BLaER1 treated with 17β-estradiol and CSF1 and Interleukin-3, amounts not matched to agents 10 nM and 100 nM (cell line): ENCODE results near the gene C1QTNF1.

Experiments
- H3K27ac ChIP-seq, 11 experiments: shearing (Covaris generic); formaldehyde crosslinking; 2 replicates each; pipeline ENCODE4 v1.8.1; 2022
- H3K27me3 ChIP-seq, 11 experiments: shearing (Covaris generic); formaldehyde crosslinking; 2 replicates each; pipeline ENCODE4 v1.8.1; 2022
- H3K36me3 ChIP-seq, 11 experiments: shearing (Covaris generic); formaldehyde crosslinking; 2 replicates each; pipeline ENCODE4 v1.8.1; 2022
- H3K4me1 ChIP-seq, 10 experiments: shearing (Covaris generic); formaldehyde crosslinking; 2 replicates each; pipeline ENCODE4 v1.8.1; 2022
- H3K4me2 ChIP-seq, 11 experiments: shearing (Covaris generic); formaldehyde crosslinking; 2 replicates each; pipeline ENCODE4 v1.8.1; 2022
- H3K4me3 ChIP-seq, 10 experiments: shearing (Covaris generic); formaldehyde crosslinking; 2 replicates each; pipeline ENCODE4 v1.8.1; 2022
- H3K9ac ChIP-seq, 11 experiments: shearing (Covaris generic); formaldehyde crosslinking; 2 replicates each; pipeline ENCODE4 v1.8.1; 2022
- H3K9me3 ChIP-seq, 11 experiments: shearing (Covaris generic); formaldehyde crosslinking; replicated peaks in 1 of 11; 2 replicates each; pipeline ENCODE4 v1.8.1; 2022
- H4K20me1 ChIP-seq, 11 experiments: shearing (Covaris generic); formaldehyde crosslinking; 2 replicates each; pipeline ENCODE4 v1.8.1; 2022
- Cebpa-rat ChIP-seq, 11 experiments: shearing (Covaris generic); IDR thresholded peaks; 2 replicates each; pipeline ENCODE4 v1.8.1; 2022

Gene C1QTNF1

GRCh38 chr17:78996781-78997201, 27.2 kb upstream of the C1QTNF1 start:
- H3K4me2 ChIP-seq: no peak overlapping the region
- H3K9me3 ChIP-seq: no peaks in the 10 kb centered on the region
- no peak overlapping the region for H3K4me3 ChIP-seq
- H3K27me3 ChIP-seq: no peaks in the 10 kb centered on the region
- H3K9ac ChIP-seq: 0 out of 22 replicates have a peak overlapping the region, but pooled peaks of 2 of the 11 experiments have one; percentile 5 to 33
- no peak for TF ChIP-seq Cebpa-rat (IDR thresholded peaks at IDR 0.05)
- peaks cover 0 to 14% (median 0%) of the 10 kb centered on the region in 10 experiments; a peak in 3 of 20 replicates for H3K4me1 ChIP-seq
- no peak overlapping the region; a peak in 1 of 22 replicates for H3K27ac ChIP-seq
- peaks cover 80 to 100% (median 92%) of the 10 kb centered on the region in 11 experiments; a peak in 21 of 22 replicates for H4K20me1 ChIP-seq
- peaks cover 86 to 100% (median 94%) of the 10 kb centered on the region in 11 experiments for H3K36me3 ChIP-seq

- H3K27me3 ChIP-seq: no peaks in the 10 kb centered on the region
- H3K36me3 ChIP-seq: peaks cover 81 to 100% (median 93%) of the 10 kb centered on the region in 11 experiments
- no peak overlapping the region for H3K4me2 ChIP-seq
- no peak for TF ChIP-seq Cebpa-rat (IDR thresholded peaks at IDR 0.05)
- H3K4me3 ChIP-seq: no peak overlapping the region
- no peak overlapping the region for H3K9ac ChIP-seq
- H3K27ac ChIP-seq: no peak overlapping the region
- peaks cover 85 to 100% (median 97%) of the 10 kb centered on the region in 11 experiments; a peak in 21 of 22 replicates for H4K20me1 ChIP-seq
- H3K4me1 ChIP-seq: peaks cover 0 to 17% (median 0%) of the 10 kb centered on the region in 10 experiments; a peak in 5 of 20 replicates
- no peaks in the 10 kb centered on the region for H3K9me3 ChIP-seq
These were observed 26.7 kb upstream of the C1QTNF1 start for GRCh38 chr17:78997231-78997741.

DNA sequence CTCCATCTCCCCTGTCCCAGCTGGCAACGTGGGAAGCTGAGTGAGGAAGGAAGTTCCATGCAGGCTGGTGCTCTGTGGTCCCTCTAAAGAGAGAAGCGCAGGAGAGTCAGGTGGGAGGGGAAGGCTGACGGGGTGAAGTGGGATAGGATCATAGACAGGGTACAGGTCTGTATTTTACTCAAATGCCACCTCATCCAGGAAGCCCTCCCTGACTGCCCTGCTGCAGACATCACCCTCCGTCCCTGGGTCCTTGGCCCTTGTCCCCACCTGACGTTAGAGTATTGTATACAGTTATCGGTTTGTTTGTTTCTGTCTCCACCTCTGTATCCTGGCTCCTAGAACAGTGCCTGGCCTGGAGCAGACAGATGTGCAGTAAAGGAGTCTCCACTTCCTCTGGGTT, 26.1 kb upstream of the C1QTNF1 start:
- Histone ChIP-seq H3K9me3 (no peaks in the 10 kb centered on the region), H3K36me3 (peaks cover 77 to 100% (median 93%) of the 10 kb centered on the region in 11 experiments), H3K9ac (no peak overlapping the region), H3K4me3 (no peak overlapping the region), H4K20me1 (peaks cover 88 to 100% (median 99%) of the 10 kb centered on the region in 11 experiments; a peak in 21 of 22 replicates), H3K27ac (no peak overlapping the region), H3K4me2 (no peak overlapping the region), H3K27me3 (no peaks in the 10 kb centered on the region), H3K4me1 (peaks cover 0 to 20% (median 0%) of the 10 kb centered on the region in 10 experiments; a peak in 5 of 20 replicates)
- TF ChIP-seq Cebpa-rat (IDR thresholded peaks at IDR 0.05): no peak

- Histone ChIP-seq H3K4me1 (peaks cover 0 to 15% (median 0%) of the 10 kb centered on the region in 10 experiments; a peak in 4 of 20 replicates), H3K27me3 (no peaks in the 10 kb centered on the region), H3K9ac (peak overlapping the region in 1 of 11 experiments; percentile 34; a peak in 1 of 22 replicates), H3K9me3 (no peaks in the 10 kb centered on the region), H3K4me3 (no peak overlapping the region), H4K20me1 (peaks cover 89 to 100% (median 99%) of the 10 kb centered on the region in 11 experiments; a peak in 21 of 22 replicates), H3K27ac (no peak overlapping the region), H3K4me2 (no peak overlapping the region), H3K36me3 (peaks cover 76 to 100% (median 93%) of the 10 kb centered on the region in 11 experiments)
- no peak for TF ChIP-seq Cebpa-rat (IDR thresholded peaks at IDR 0.05)
These were observed 25.5 kb upstream of the C1QTNF1 start for GRCh38 chr17:78998311-78999055.

DNA sequence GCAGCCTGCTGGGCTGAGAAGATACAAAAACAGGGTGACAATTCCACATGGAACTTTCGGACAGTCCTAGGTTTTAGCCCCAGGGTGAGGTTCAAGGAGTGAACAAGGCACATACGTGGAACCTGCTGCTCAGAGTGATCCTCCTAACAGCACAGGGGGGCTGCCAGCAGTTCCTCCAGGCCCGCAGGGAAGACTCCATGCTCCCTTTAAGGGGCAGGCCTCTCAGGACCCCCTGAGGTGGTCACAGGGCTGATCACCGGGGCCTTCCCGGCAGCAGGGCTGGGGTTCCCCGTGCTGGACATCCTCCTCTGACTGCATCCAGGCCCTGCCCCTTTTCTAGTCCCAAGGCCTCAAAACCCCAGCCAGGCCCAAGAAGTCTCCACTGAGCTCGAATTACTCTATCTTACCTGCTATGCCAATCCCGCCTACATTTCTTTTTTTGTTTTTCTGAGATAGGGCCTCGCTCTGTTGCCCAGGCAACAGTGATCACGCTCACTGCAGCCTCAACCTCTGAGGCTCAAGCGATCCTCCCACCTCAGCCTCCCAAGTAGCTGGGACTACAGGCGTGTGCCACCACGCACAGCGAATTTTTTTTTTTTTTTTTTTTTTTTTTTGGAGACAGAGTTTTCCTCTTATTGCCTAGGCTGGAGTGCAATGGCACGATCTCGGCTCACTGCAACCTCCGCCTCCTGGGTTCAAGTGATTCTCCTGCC, 24.8 kb upstream of the C1QTNF1 start:
- H4K20me1 ChIP-seq: peaks cover 85 to 96% (median 94%) of the 10 kb centered on the region in 11 experiments; a peak in 21 of 22 replicates
- no peak overlapping the region for H3K4me3 ChIP-seq
- H3K9ac ChIP-seq: no peak overlapping the region; a peak in 1 of 22 replicates
- H3K36me3 ChIP-seq: peaks cover 69 to 95% (median 87%) of the 10 kb centered on the region in 11 experiments
- no peak overlapping the region; a peak in 1 of 22 replicates for H3K27ac ChIP-seq
- no peaks in the 10 kb centered on the region for H3K9me3 ChIP-seq
- no peaks in the 10 kb centered on the region for H3K27me3 ChIP-seq
- no peak overlapping the region for H3K4me2 ChIP-seq
- TF ChIP-seq Cebpa-rat (IDR thresholded peaks at IDR 0.05): no peak
- peaks cover 0 to 10% (median 0%) of the 10 kb centered on the region in 10 experiments; a peak in 3 of 20 replicates for H3K4me1 ChIP-seq

GRCh38 chr17:78999947-79000395, 24.0 kb upstream of the C1QTNF1 start:
- Histone ChIP-seq H4K20me1 (peaks cover 79 to 88% (median 86%) of the 10 kb centered on the region in 11 experiments; a peak in 21 of 22 replicates), H3K27me3 (no peaks in the 10 kb centered on the region), H3K27ac (no peak overlapping the region), H3K4me1 (peaks cover 0 to 10% (median 0%) of the 10 kb centered on the region in 10 experiments; a peak in 3 of 20 replicates), H3K36me3 (peaks cover 61 to 87% (median 80%) of the 10 kb centered on the region in 11 experiments), H3K9ac (no peak overlapping the region), H3K4me2 (no peak overlapping the region), H3K4me3 (no peak overlapping the region), H3K9me3 (no peaks in the 10 kb centered on the region)
- TF ChIP-seq Cebpa-rat (IDR thresholded peaks at IDR 0.05): no peak

- no peak overlapping the region for H3K4me2 ChIP-seq
- no peak for TF ChIP-seq Cebpa-rat (IDR thresholded peaks at IDR 0.05)
- H3K36me3 ChIP-seq: peaks cover 55 to 87% (median 74%) of the 10 kb centered on the region in 11 experiments
- no peaks in the 10 kb centered on the region for H3K9me3 ChIP-seq
- no peak overlapping the region for H3K4me3 ChIP-seq
- H3K27ac ChIP-seq: no peak overlapping the region
- peaks cover 79 to 88% (median 86%) of the 10 kb centered on the region in 11 experiments; a peak in 21 of 22 replicates for H4K20me1 ChIP-seq
- peak overlapping the region in 1 of 11 experiments; percentile 17; a peak in 1 of 22 replicates for H3K9ac ChIP-seq
- H3K4me1 ChIP-seq: peaks cover 5 to 16% (median 6%) of the 10 kb centered on the region in 10 experiments
- H3K27me3 ChIP-seq: no peaks in the 10 kb centered on the region
These were observed 23.4 kb upstream of the C1QTNF1 start for GRCh38 chr17:79000396-79001189.
